KOPT-K1 (cell line): Measurements from ENCODE around the gene PDE6C.

Experiments
- H3K27ac ChIP-seq: fragments of 200-600 bp; sonication (generic); 2 replicates; pipeline ENCODE4 v1.5.1; 2016; ENCODE audit warnings: antibody characterized with exemption, mild to moderate bottlenecking, low read depth, low read length; ENCODE audit not compliant: poor library complexity, severe bottlenecking
- H3K36me3 ChIP-seq: fragments of 200-600 bp; sonication (generic); 2 replicates; pipeline ENCODE4 v1.5.1; 2017; ENCODE audit warnings: antibody characterized with exemption, mild to moderate bottlenecking, low read length, moderate library complexity; ENCODE audit not compliant: insufficient read depth
- H3K9me3 ChIP-seq: fragments of 200-600 bp; sonication (generic); 2 replicates; pipeline ENCODE4 v1.5.1; 2017; ENCODE audit warnings: antibody characterized with exemption, low read length, mild to moderate bottlenecking; ENCODE audit not compliant: insufficient read depth, poor library complexity, severe bottlenecking

Gene PDE6C

DNA sequence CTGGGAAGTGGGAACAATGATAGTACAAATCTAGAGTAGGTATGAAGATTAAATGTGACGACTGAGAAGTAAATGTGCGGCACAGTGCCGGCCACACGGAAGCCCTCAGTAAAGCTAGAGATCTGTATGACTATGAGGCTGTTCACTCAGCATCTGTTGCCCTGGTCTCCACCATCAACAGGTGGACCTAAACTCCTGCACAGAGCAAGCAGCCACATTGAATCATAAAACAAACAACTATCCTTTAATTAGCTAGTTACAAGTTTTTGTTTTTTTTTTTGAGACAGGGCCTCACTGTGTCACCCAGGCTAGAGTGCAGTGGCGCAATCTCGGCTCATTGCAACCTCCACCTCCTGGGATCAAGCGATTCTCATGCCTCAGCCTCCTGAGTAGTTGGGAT lies 27.9 kb upstream of the PDE6C start:
- no peak overlapping the region for H3K27ac ChIP-seq
- no peaks in the 10 kb centered on the region for H3K36me3 ChIP-seq
- peaks cover 13% of the 10 kb centered on the region for H3K9me3 ChIP-seq

- Histone ChIP-seq H3K27ac (no peak overlapping the region), H3K36me3 (no peaks in the 10 kb centered on the region), H3K9me3 (no peaks in the 10 kb centered on the region)
Measured at GRCh38 chr10:93589648-93590562, 22.4 kb upstream of the PDE6C start.

DNA sequence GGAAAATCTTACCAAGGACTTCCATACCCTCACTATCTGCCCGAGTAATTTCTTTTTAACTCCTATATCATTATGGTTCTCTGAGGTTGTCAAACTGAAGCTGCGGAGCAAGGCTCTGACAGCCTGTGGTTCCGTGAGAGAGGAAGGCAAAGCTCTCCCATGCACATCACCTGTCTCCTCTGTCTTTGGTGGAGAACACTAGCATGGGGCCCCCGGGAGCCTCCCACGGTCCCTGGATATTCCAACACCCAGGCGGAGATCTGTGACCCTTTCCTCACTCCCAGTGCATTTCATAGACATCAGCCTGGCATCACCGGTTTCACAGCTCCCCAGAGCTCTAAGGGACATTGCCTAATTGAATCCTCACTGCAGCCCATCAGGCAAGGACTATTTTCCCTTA lies 21.7 kb upstream of the PDE6C start:
- Histone ChIP-seq H3K36me3 (no peaks in the 10 kb centered on the region), H3K27ac (no peak overlapping the region), H3K9me3 (no peaks in the 10 kb centered on the region)

- Histone ChIP-seq H3K9me3 (no peaks in the 10 kb centered on the region), H3K27ac (no peak overlapping the region), H3K36me3 (no peaks in the 10 kb centered on the region)
Measured at GRCh38 chr10:93591065-93591808, 21.1 kb upstream of the PDE6C start.

GRCh38 chr10:93593254-93593653 lies 19.1 kb upstream of the PDE6C start:
- Histone ChIP-seq H3K27ac (no peak overlapping the region), H3K9me3 (no peaks in the 10 kb centered on the region), H3K36me3 (no peaks in the 10 kb centered on the region)

DNA sequence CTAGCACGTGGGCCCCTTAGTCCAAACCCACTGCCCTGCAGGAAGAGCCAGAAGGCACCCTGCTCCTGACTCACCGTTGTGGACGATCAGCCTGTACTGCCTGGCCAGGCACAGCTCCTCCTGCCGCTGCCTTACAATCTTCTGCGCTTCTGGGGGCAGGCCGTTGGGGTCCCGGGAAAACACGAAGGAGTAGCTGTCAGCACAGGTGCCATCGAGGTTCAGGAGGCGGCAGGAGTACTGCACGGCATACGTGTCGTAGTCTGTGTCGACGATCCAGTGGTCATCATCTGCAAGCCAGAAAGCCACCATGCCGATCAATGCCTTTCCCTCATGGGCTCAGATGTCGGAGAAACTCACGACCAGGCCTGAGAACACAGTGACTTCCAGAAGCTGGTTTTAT lies 18.6 kb upstream of the PDE6C start:
- H3K9me3 ChIP-seq = no peaks in the 10 kb centered on the region
- H3K27ac ChIP-seq = no peak overlapping the region
- H3K36me3 ChIP-seq = no peaks in the 10 kb centered on the region

- Histone ChIP-seq H3K27ac (no peak overlapping the region), H3K9me3 (no peaks in the 10 kb centered on the region), H3K36me3 (no peaks in the 10 kb centered on the region)
Measured at GRCh38 chr10:93594518-93594917, 17.8 kb upstream of the PDE6C start.

DNA sequence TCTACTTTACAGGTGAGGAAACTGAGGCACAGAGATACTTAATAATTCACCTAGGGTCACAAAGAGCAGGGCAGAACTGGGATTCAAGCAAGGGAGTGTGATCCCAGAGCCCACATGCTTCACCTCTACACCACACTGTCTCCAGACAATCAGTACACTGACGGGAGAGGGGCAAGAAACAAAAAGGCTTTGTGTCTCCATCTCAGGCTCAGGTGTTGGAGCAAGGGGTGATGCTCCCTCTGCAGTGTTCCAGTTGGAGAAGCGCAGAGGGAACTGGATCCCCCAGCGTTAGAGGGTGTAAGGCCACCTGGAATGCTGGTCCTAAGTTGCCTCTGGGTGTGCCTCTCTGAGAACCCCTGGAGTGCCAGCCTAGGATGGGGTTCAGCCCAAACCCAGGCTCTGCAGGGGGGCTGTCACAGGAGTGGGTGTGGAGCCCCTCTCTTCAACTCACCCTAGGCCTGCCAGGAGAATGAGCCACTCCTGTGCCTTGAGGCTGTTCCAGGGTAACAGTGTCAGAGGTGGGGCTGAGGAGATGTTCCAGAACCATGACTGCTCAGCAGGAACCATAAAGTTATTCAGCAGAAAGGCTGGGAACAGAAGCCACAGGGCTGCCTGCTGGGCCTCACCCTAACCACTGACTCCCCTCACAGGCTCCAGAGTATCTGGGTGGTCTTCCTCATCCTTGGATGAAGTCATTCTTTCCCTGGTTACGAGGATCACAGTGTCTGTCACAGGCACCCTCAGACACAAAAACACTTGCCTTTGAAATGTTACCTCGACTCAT lies 16.8 kb upstream of the PDE6C start:
- H3K27ac ChIP-seq = no peak overlapping the region
- no peaks in the 10 kb centered on the region for H3K36me3 ChIP-seq
- H3K9me3 ChIP-seq = no peaks in the 10 kb centered on the region

GRCh38 chr10:93596539-93596938 lies 15.8 kb upstream of the PDE6C start:
- Histone ChIP-seq H3K27ac (no peak overlapping the region), H3K9me3 (no peaks in the 10 kb centered on the region), H3K36me3 (no peaks in the 10 kb centered on the region)

DNA sequence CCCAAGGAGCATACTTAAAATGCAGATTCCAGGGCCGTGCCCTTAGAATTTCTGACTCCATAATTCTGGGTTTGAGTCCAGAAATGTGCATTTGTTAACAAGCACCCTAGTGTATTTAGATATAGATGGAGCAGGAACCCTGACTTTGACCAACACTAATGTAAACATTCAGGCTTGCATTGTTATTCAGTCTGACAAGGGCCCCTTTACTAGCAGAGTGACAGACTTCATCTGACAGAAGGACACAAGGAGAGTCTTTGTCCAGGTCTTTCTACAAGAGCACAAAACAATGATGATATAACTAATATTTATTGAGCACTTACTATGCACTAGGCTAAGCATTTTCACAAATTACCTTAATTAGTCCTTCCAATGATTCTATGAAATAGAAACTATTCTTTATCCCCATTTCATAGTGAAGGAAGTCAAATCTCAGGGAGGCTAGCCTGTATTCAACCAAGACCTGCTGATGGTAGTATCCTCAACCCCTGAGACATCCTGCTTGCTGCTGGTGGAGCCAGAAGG lies 15.2 kb upstream of the PDE6C start:
- H3K9me3 ChIP-seq = no peaks in the 10 kb centered on the region
- H3K36me3 ChIP-seq = no peaks in the 10 kb centered on the region
- no peak overlapping the region for H3K27ac ChIP-seq

GRCh38 chr10:93598157-93598556 lies 14.2 kb upstream of the PDE6C start:
- H3K27ac ChIP-seq = no peak overlapping the region

DNA sequence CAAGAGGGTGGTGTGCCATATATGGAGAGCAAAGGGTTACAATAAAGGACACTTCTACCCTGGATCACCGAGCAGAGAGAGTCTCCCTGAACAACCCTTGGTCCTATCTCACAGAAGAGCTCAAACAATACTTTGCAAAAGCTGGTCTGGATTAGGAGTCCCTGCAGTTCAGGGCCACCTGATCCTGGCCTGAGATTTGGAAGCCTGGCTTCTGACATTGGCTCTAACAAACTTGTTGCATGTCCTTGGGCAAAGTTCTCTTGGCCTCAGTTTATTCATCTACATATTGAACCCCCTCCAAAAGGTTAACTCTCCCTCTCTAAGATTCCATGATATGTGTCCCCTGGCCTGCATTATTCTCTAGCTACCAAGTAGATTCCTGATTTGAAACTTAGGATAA lies 13.0 kb upstream of the PDE6C start:
- H3K27ac ChIP-seq = no peak overlapping the region
- no peaks in the 10 kb centered on the region for H3K9me3 ChIP-seq

More at GRCh38 chr10:93598157-93598556, 14.2 kb upstream of the PDE6C start:
- H3K36me3 ChIP-seq = no peaks in the 10 kb centered on the region
- H3K9me3 ChIP-seq = no peaks in the 10 kb centered on the region

DNA sequence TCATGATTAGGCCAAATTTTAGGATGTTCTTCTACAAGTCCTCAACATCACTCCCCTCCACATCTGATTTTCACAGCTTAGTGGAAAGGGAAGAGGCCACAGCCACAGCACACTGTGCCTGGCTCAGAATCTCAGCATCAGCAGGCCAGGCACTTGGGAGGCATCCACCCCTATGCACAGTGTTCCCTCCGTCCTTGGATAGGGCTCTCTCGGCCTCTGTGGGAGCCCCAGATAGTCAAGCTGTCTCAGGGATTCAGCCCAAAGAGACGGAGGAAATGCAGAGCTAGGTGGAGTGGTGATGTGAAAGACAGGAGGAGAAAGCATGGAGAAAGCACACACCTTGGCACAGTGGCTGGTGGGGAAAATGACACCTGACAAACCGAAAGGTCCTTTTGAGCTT lies 12.6 kb upstream of the PDE6C start:
- H3K9me3 ChIP-seq = no peaks in the 10 kb centered on the region
- H3K36me3 ChIP-seq = no peaks in the 10 kb centered on the region
- H3K27ac ChIP-seq = no peak overlapping the region

More for the DNA sequence above, 13.0 kb upstream of the PDE6C start:
- H3K36me3 ChIP-seq = no peaks in the 10 kb centered on the region

DNA sequence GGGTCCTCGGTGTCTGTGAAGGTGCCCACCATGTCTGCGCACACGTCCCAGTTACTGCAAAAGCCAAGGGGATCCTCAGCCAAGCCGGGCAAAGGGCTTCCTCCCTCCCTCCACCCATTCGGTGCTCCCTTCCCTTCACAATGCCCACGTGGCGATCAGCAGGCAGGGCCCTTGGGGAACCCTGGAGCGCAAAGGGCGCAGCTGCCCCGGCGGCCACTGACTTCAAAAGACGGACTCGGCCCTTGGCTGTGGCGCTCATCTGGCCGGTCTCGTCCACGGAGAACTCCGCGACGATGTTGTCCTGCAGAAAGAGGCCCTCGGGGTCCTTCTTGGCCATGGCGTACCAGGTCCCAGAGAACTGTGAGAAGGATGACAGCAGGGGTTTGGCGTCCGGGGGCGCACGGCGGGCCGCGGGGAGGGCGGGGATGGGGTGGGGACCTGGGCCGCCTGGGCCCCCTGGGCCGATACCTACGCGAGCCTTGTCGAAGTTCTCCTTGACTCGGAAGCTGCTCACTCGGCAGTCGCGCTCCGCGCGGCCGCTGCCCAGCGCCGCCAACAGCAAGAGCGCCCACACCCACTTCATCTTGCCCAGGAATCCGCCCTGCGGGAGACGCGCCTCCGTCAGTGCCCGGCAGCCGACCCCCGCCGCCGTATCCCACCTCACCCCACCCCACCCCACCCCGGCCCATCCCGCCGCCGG lies 11.7 kb upstream of the PDE6C start:
- Histone ChIP-seq H3K9me3 (no peaks in the 10 kb centered on the region), H3K27ac (no peak overlapping the region), H3K36me3 (no peaks in the 10 kb centered on the region)
